ENCODE data around the gene CSMD2.
"Not testable (repeated sequence)": the region's sequence is repeated elsewhere in the genome, so short reads cannot be mapped to it uniquely, and the experiment has no call there.

GRCh38 chr1:34092399-34092798 lies 72.6 kb downstream of the CSMD2 start:
- TF ChIP-seq SUZ12 (IDR thresholded peaks at IDR 0.05; ENCODE audit: extremely low read depth, insufficient read depth, insufficient read length); YY1 (IDR thresholded peaks at IDR 0.05; ENCODE audit: insufficient read depth, insufficient read length): not testable (repeated sequence)

All from NT2/D1 (cell line).